ENCODE measurements around the gene SHOC2. TPM values are rescaled to one million over a fixed set of nuclear protein-coding genes. Genes with fewer than 3 reads are reported as not detected.

SHOC2 gene
- total and polyA plus RNA-seq, 2 experiments from 2014 or later = 23.3 to 33.3 TPM

DNA sequence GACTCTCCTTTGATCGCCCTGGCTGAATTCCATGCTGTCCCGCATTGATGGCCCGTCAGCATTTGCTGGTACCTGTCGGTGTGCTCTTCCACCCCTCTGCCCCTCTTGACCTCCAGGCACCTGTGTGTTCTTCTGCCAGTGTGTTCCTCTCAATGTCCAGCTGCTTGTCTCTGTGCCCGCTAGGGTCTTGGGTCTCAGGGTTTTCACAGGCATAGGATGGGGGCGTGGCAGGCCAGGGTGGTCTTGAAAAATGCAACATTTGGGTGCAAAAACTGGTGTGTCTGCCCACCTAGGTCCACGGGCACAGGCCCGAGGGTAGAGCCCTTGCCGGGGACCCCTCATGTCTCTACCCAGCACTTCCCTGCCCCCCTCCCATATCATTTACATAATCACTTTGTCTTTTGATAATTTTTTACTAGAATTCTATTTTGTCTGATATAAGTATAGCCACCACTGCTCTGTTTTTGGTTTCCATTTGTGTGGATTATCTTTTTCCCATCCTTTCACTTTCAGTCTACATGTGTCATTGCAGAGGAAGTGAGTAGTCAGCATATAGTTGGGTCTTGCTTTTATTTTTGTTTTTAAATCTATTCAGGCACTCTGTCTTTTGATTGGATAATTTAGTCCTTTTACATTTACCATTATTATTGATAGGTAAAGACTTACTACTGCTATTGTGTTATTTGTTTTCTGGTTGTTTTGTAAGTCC, 110.8 kb downstream of the SHOC2 start:
- no peaks in the 10 kb centered on the region for H3F3A ChIP-seq (replicated peaks; ENCODE audit: low read depth)
- no peak for DNase-seq (ENCODE audit: low spot score)
- no peak overlapping the region for H3K27ac ChIP-seq (ENCODE audit: low read depth)
- no peaks in the 10 kb centered on the region for H4K20me1 ChIP-seq (replicated peaks; ENCODE audit: insufficient read depth)
- TF ChIP-seq NANOG (IDR thresholded peaks at IDR 0.05; ENCODE audit: borderline replicate concordance) = no peak
- TF ChIP-seq, protein P1, sequence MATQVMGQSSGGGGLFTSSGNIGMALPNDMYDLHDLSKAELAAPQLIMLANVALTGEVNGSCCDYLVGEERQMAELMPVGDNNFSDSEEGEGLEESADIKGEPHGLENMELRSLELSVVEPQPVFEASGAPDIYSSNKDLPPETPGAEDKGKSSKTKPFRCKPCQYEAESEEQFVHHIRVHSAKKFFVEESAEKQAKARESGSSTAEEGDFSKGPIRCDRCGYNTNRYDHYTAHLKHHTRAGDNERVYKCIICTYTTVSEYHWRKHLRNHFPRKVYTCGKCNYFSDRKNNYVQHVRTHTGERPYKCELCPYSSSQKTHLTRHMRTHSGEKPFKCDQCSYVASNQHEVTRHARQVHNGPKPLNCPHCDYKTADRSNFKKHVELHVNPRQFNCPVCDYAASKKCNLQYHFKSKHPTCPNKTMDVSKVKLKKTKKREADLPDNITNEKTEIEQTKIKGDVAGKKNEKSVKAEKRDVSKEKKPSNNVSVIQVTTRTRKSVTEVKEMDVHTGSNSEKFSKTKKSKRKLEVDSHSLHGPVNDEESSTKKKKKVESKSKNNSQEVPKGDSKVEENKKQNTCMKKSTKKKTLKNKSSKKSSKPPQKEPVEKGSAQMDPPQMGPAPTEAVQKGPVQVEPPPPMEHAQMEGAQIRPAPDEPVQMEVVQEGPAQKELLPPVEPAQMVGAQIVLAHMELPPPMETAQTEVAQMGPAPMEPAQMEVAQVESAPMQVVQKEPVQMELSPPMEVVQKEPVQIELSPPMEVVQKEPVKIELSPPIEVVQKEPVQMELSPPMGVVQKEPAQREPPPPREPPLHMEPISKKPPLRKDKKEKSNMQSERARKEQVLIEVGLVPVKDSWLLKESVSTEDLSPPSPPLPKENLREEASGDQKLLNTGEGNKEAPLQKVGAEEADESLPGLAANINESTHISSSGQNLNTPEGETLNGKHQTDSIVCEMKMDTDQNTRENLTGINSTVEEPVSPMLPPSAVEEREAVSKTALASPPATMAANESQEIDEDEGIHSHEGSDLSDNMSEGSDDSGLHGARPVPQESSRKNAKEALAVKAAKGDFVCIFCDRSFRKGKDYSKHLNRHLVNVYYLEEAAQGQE (IDR thresholded peaks at IDR 0.05; ENCODE audit: unreplicated experiment) = no peak
- TF ChIP-seq, protein P2, sequence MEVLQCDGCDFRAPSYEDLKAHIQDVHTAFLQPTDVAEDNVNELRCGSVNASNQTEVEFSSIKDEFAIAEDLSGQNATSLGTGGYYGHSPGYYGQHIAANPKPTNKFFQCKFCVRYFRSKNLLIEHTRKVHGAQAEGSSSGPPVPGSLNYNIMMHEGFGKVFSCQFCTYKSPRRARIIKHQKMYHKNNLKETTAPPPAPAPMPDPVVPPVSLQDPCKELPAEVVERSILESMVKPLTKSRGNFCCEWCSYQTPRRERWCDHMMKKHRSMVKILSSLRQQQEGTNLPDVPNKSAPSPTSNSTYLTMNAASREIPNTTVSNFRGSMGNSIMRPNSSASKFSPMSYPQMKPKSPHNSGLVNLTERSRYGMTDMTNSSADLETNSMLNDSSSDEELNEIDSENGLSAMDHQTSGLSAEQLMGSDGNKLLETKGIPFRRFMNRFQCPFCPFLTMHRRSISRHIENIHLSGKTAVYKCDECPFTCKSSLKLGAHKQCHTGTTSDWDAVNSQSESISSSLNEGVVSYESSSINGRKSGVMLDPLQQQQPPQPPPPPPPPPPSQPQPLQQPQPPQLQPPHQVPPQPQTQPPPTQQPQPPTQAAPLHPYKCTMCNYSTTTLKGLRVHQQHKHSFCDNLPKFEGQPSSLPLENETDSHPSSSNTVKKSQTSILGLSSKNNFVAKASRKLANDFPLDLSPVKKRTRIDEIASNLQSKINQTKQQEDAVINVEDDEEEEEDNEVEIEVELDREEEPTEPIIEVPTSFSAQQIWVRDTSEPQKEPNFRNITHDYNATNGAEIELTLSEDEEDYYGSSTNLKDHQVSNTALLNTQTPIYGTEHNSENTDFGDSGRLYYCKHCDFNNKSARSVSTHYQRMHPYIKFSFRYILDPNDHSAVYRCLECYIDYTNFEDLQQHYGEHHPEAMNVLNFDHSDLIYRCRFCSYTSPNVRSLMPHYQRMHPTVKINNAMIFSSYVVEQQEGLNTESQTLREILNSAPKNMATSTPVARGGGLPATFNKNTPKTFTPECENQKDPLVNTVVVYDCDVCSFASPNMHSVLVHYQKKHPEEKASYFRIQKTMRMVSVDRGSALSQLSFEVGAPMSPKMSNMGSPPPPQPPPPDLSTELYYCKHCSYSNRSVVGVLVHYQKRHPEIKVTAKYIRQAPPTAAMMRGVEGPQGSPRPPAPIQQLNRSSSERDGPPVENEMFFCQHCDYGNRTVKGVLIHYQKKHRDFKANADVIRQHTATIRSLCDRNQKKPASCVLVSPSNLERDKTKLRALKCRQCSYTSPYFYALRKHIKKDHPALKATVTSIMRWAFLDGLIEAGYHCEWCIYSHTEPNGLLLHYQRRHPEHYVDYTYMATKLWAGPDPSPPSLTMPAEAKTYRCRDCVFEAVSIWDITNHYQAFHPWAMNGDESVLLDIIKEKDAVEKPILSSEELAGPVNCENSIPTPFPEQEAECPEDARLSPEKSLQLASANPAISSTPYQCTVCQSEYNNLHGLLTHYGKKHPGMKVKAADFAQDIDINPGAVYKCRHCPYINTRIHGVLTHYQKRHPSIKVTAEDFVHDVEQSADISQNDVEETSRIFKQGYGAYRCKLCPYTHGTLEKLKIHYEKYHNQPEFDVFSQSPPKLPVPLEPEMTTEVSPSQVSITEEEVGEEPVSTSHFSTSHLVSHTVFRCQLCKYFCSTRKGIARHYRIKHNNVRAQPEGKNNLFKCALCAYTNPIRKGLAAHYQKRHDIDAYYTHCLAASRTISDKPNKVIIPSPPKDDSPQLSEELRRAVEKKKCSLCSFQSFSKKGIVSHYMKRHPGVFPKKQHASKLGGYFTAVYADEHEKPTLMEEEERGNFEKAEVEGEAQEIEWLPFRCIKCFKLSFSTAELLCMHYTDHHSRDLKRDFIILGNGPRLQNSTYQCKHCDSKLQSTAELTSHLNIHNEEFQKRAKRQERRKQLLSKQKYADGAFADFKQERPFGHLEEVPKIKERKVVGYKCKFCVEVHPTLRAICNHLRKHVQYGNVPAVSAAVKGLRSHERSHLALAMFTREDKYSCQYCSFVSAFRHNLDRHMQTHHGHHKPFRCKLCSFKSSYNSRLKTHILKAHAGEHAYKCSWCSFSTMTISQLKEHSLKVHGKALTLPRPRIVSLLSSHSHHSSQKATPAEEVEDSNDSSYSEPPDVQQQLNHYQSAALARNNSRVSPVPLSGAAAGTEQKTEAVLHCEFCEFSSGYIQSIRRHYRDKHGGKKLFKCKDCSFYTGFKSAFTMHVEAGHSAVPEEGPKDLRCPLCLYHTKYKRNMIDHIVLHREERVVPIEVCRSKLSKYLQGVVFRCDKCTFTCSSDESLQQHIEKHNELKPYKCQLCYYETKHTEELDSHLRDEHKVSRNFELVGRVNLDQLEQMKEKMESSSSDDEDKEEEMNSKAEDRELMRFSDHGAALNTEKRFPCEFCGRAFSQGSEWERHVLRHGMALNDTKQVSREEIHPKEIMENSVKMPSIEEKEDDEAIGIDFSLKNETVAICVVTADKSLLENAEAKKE (CRISPR knock-in tag; IDR thresholded peaks at IDR 0.05) = no peak
- no peak for TF ChIP-seq STAT1 (IDR thresholded peaks at IDR 0.05; ENCODE audit: unreplicated experiment)
- no peak for TF ChIP-seq POLR2AphosphoS5 (IDR thresholded peaks at IDR 0.05; ENCODE audit: low read depth)
- no peak for TF ChIP-seq CREB1 (CRISPR knock-in tag; IDR thresholded peaks at IDR 0.05; ENCODE audit: low read depth)
- TF ChIP-seq, protein P3, sequence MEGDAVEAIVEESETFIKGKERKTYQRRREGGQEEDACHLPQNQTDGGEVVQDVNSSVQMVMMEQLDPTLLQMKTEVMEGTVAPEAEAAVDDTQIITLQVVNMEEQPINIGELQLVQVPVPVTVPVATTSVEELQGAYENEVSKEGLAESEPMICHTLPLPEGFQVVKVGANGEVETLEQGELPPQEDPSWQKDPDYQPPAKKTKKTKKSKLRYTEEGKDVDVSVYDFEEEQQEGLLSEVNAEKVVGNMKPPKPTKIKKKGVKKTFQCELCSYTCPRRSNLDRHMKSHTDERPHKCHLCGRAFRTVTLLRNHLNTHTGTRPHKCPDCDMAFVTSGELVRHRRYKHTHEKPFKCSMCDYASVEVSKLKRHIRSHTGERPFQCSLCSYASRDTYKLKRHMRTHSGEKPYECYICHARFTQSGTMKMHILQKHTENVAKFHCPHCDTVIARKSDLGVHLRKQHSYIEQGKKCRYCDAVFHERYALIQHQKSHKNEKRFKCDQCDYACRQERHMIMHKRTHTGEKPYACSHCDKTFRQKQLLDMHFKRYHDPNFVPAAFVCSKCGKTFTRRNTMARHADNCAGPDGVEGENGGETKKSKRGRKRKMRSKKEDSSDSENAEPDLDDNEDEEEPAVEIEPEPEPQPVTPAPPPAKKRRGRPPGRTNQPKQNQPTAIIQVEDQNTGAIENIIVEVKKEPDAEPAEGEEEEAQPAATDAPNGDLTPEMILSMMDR (conservative IDR thresholded peaks at IDR 0.05; ENCODE audit: low read depth in 2 of 2) = no peak
- TF ChIP-seq, protein P4, sequence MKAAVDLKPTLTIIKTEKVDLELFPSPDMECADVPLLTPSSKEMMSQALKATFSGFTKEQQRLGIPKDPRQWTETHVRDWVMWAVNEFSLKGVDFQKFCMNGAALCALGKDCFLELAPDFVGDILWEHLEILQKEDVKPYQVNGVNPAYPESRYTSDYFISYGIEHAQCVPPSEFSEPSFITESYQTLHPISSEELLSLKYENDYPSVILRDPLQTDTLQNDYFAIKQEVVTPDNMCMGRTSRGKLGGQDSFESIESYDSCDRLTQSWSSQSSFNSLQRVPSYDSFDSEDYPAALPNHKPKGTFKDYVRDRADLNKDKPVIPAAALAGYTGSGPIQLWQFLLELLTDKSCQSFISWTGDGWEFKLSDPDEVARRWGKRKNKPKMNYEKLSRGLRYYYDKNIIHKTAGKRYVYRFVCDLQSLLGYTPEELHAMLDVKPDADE (IDR thresholded peaks at IDR 0.05) = no peak
- TF ChIP-seq EZH2phosphoT487 (IDR thresholded peaks at IDR 0.05; ENCODE audit: unreplicated experiment) = no peak
- no peak for TF ChIP-seq ZNF114 (CRISPR knock-in tag; IDR thresholded peaks at IDR 0.05)
- Mint-ChIP-seq H3K9me3 (peaks cover 35% of the 10 kb centered on the region), H3K27me3 (ENCODE audit: insufficient read depth, low read depth, poor library complexity) (no peaks in the 10 kb centered on the region), H3K4me1 (no peaks in the 10 kb centered on the region), H3K4me3 (no peak overlapping the region), H3K27ac (no peak overlapping the region), H3K36me3 (ENCODE audit: low read depth) (peaks cover 25% of the 10 kb centered on the region)
- H3K4me2 ChIP-seq = no peak overlapping the region
- H3K4me3 ChIP-seq = no peak overlapping the region
- no peaks in the 10 kb centered on the region for H3K4me1 ChIP-seq (ENCODE audit: insufficient read depth)
- H3K27me3 ChIP-seq (ENCODE audit: insufficient read depth) = no peaks in the 10 kb centered on the region
- no peaks in the 10 kb centered on the region for H3K36me3 ChIP-seq (ENCODE audit: insufficient read depth)
- H2AFZ ChIP-seq = no peak overlapping the region
- H3K9me2 ChIP-seq (ENCODE audit: insufficient read depth) = no peaks in the 10 kb centered on the region
- ATAC-seq = no peak
- no peaks in the 10 kb centered on the region for H3K79me2 ChIP-seq (replicated peaks; ENCODE audit: insufficient read depth)
